Measurements from ENCODE around the gene PRR20D. TPM values are rescaled to one million over a fixed set of nuclear protein-coding genes. Genes with fewer than 3 reads are reported as not detected.
"Not testable (repeated sequence)": the region's sequence is repeated elsewhere in the genome, so short reads cannot be mapped to it uniquely, and the experiment has no call there.

PRR20D gene
- total and polyA plus RNA-seq, 2 donors, result not detected

DNA sequence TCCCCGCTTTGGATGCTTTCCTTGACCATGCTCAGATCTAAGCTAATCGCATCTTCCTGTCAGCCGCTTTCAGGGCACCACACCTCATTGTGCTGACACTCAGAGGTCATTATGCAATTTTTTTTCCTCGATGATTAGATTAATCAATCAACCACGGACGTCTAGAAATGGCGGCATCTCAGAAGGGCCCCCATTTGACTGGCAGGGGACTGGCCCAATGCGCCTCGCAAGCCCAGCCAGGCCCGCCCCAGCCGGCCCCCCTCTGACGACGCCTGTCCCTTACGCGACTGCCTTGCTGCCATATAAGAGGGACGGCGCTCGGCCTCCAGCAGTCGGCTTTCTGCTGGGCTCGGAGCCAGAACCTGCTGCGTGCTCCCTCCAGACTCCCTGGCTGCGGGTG is 13.2 kb upstream of the PRR20D start, which contains the start of gene PRR20B:
TSS of gene PRR20B (plus strand) at position 301 of the 400 bp plus-strand sequence. CDS start 387 bp downstream, outside the sequence.
- not testable (repeated sequence) for H3K27ac ChIP-seq (ENCODE audit: low read depth in 1 of 2, low read length in 1 of 2); DNase-seq (ENCODE audit: low read depth in 6 of 9, low spot score in 9 of 9); H3K27me3 ChIP-seq (ENCODE audit: control insufficient read depth in 2 of 2, insufficient read depth in 1 of 2, low read length in 1 of 2); H3K4me1 ChIP-seq (ENCODE audit: control insufficient read depth in 2 of 2, insufficient read depth in 2 of 2, low read length in 2 of 2); H3K4me3 ChIP-seq (ENCODE audit: low read length in 2 of 2); H3K9me3 ChIP-seq (ENCODE audit: control insufficient read depth in 2 of 2, insufficient read depth in 1 of 2, low read length in 1 of 2); H3K36me3 ChIP-seq (ENCODE audit: control insufficient read depth in 2 of 2, insufficient read depth in 2 of 2, low read length in 1 of 2)
- WGBS, result no CpG with 5 or more reads among the region's 22 CpGs

DNA sequence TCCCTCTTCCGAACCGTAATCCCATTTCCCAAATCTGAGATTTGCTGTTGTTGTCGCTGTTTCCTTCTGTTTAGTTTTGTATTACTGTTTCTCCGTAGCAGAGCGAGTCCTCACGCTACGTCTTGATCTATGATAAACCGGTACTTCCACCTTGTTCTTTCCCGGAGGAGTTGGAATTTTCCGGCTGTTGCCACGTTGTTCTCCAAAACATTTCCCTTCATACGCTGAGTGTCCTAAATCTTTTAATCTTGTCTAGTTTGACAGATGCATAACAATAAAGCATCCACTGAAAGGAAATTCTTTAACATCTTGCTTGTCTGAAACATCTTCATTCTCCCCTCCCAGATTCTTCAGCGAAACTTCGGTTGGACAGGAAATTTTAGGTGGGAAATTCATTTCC is 12.3 kb upstream of the PRR20D start:
- DNase-seq (ENCODE audit: low read depth in 6 of 9, low spot score in 9 of 9); H3K27ac ChIP-seq (ENCODE audit: low read depth in 1 of 2, low read length in 1 of 2): not testable (repeated sequence)
- WGBS, result 96% methylated on average over 6 of the region's 14 CpGs

DNA sequence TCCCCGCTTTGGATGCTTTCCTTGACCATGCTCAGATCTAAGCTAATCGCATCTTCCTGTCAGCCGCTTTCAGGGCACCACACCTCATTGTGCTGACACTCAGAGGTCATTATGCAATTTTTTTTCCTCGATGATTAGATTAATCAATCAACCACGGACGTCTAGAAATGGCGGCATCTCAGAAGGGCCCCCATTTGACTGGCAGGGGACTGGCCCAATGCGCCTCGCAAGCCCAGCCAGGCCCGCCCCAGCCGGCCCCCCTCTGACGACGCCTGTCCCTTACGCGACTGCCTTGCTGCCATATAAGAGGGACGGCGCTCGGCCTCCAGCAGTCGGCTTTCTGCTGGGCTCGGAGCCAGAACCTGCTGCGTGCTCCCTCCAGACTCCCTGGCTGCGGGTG is 6.7 kb upstream of the PRR20D start, which contains the start of gene PRR20C:
TSS of gene PRR20C (plus strand) at position 301 of the 400 bp plus-strand sequence. CDS start 387 bp downstream, outside the sequence.
- not testable (repeated sequence) for H3K27ac ChIP-seq (ENCODE audit: low read depth in 1 of 2, low read length in 1 of 2); H3K27me3 ChIP-seq (ENCODE audit: control insufficient read depth in 2 of 2, insufficient read depth in 1 of 2, low read length in 1 of 2)
- WGBS, result no CpG with 5 or more reads among the region's 22 CpGs

More for the DNA sequence above, 12.3 kb upstream of the PRR20D start:
- H3K4me1 ChIP-seq (ENCODE audit: control insufficient read depth in 2 of 2, insufficient read depth in 2 of 2, low read length in 2 of 2); H3K4me3 ChIP-seq (ENCODE audit: low read length in 2 of 2); H3K27me3 ChIP-seq (ENCODE audit: control insufficient read depth in 2 of 2, insufficient read depth in 1 of 2, low read length in 1 of 2); H3K36me3 ChIP-seq (ENCODE audit: control insufficient read depth in 2 of 2, insufficient read depth in 2 of 2, low read length in 1 of 2); H3K9me3 ChIP-seq (ENCODE audit: control insufficient read depth in 2 of 2, insufficient read depth in 1 of 2, low read length in 1 of 2): not testable (repeated sequence)

DNA sequence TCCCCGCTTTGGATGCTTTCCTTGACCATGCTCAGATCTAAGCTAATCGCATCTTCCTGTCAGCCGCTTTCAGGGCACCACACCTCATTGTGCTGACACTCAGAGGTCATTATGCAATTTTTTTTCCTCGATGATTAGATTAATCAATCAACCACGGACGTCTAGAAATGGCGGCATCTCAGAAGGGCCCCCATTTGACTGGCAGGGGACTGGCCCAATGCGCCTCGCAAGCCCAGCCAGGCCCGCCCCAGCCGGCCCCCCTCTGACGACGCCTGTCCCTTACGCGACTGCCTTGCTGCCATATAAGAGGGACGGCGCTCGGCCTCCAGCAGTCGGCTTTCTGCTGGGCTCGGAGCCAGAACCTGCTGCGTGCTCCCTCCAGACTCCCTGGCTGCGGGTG is 6.5 kb downstream of the PRR20D start, which contains the start of gene PRR20E:
TSS of gene PRR20E (plus strand) at position 301 of the 400 bp plus-strand sequence. CDS start 387 bp downstream, outside the sequence.
- not testable (repeated sequence) for H3K27me3 ChIP-seq (ENCODE audit: control insufficient read depth in 2 of 2, insufficient read depth in 1 of 2, low read length in 1 of 2); H3K4me3 ChIP-seq (ENCODE audit: low read length in 2 of 2); DNase-seq (ENCODE audit: low read depth in 6 of 9, low spot score in 9 of 9); H3K4me1 ChIP-seq (ENCODE audit: control insufficient read depth in 2 of 2, insufficient read depth in 2 of 2, low read length in 2 of 2); H3K27ac ChIP-seq (ENCODE audit: low read depth in 1 of 2, low read length in 1 of 2); H3K9me3 ChIP-seq (ENCODE audit: control insufficient read depth in 2 of 2, insufficient read depth in 1 of 2, low read length in 1 of 2); H3K36me3 ChIP-seq (ENCODE audit: control insufficient read depth in 2 of 2, insufficient read depth in 2 of 2, low read length in 1 of 2)
- WGBS, result no CpG with 5 or more reads among the region's 22 CpGs

More for the DNA sequence above, 6.7 kb upstream of the PRR20D start, which contains the start of gene PRR20C:
- H3K9me3 ChIP-seq (ENCODE audit: control insufficient read depth in 2 of 2, insufficient read depth in 1 of 2, low read length in 1 of 2); H3K4me3 ChIP-seq (ENCODE audit: low read length in 2 of 2); H3K36me3 ChIP-seq (ENCODE audit: control insufficient read depth in 2 of 2, insufficient read depth in 2 of 2, low read length in 1 of 2); DNase-seq (ENCODE audit: low read depth in 6 of 9, low spot score in 9 of 9); H3K4me1 ChIP-seq (ENCODE audit: control insufficient read depth in 2 of 2, insufficient read depth in 2 of 2, low read length in 2 of 2): not testable (repeated sequence)

- DNase-seq (ENCODE audit: low read depth in 6 of 9, low spot score in 9 of 9), result no peak
- 94% methylated on average over 1 of the region's 1 CpG for WGBS
- no peak overlapping the region for H3K4me3 ChIP-seq (ENCODE audit: low read length in 2 of 2)
- H3K36me3 ChIP-seq (ENCODE audit: control insufficient read depth in 2 of 2, insufficient read depth in 2 of 2, low read length in 1 of 2), result no peaks in the 10 kb centered on the region
- H3K4me1 ChIP-seq (ENCODE audit: control insufficient read depth in 2 of 2, insufficient read depth in 2 of 2, low read length in 2 of 2), result no peaks in the 10 kb centered on the region
- no peak overlapping the region for H3K27ac ChIP-seq (ENCODE audit: low read depth in 1 of 2, low read length in 1 of 2)
- no peaks in the 10 kb centered on the region for H3K9me3 ChIP-seq (ENCODE audit: control insufficient read depth in 2 of 2, insufficient read depth in 1 of 2, low read length in 1 of 2)
- H3K27me3 ChIP-seq (ENCODE audit: control insufficient read depth in 2 of 2, insufficient read depth in 1 of 2, low read length in 1 of 2), result no peaks in the 10 kb centered on the region
Measured at GRCh38 chr13:57191667-57192066, 31.2 kb downstream of the PRR20D start.

- DNase-seq (ENCODE audit: low read depth in 6 of 9, low spot score in 9 of 9), result no peak
- Histone ChIP-seq H3K4me3 (ENCODE audit: low read length in 2 of 2) (no peak overlapping the region), H3K4me1 (ENCODE audit: control insufficient read depth in 2 of 2, insufficient read depth in 2 of 2, low read length in 2 of 2) (no peaks in the 10 kb centered on the region), H3K9me3 (ENCODE audit: control insufficient read depth in 2 of 2, insufficient read depth in 1 of 2, low read length in 1 of 2) (peaks cover 0 to 7% of the 10 kb centered on the region in 2 donors), H3K36me3 (ENCODE audit: control insufficient read depth in 2 of 2, insufficient read depth in 2 of 2, low read length in 1 of 2) (no peaks in the 10 kb centered on the region), H3K27me3 (ENCODE audit: control insufficient read depth in 2 of 2, insufficient read depth in 1 of 2, low read length in 1 of 2) (no peaks in the 10 kb centered on the region), H3K27ac (ENCODE audit: low read depth in 1 of 2, low read length in 1 of 2) (no peak overlapping the region)
- 100% methylated on average over 1 of the region's 1 CpG for WGBS
Measured at GRCh38 chr13:57212989-57213388, 52.6 kb downstream of the PRR20D start.

Other genes starting within 250 kb of the PRR20D start
- gene PRR20A, start 19.7 kb upstream of the PRR20D start, total RNA-seq, result not detected
- not detected for gene PRR20A, start 19.7 kb upstream of the PRR20D start, polyA plus RNA-seq
- gene PRR20B, start 13.1 kb upstream of the PRR20D start, total RNA-seq, result not detected
- not detected for gene PRR20B, start 13.1 kb upstream of the PRR20D start, polyA plus RNA-seq
- not detected for gene PRR20C, start 6.6 kb upstream of the PRR20D start, total RNA-seq
- gene PRR20C, start 6.6 kb upstream of the PRR20D start, polyA plus RNA-seq, result 0.02 TPM
- gene PRR20E, start 6.6 kb downstream of the PRR20D start, total RNA-seq, result not detected
- not detected for gene PRR20E, start 6.6 kb downstream of the PRR20D start, polyA plus RNA-seq